Measurements from ENCODE around the gene DCUN1D2.

DNA sequence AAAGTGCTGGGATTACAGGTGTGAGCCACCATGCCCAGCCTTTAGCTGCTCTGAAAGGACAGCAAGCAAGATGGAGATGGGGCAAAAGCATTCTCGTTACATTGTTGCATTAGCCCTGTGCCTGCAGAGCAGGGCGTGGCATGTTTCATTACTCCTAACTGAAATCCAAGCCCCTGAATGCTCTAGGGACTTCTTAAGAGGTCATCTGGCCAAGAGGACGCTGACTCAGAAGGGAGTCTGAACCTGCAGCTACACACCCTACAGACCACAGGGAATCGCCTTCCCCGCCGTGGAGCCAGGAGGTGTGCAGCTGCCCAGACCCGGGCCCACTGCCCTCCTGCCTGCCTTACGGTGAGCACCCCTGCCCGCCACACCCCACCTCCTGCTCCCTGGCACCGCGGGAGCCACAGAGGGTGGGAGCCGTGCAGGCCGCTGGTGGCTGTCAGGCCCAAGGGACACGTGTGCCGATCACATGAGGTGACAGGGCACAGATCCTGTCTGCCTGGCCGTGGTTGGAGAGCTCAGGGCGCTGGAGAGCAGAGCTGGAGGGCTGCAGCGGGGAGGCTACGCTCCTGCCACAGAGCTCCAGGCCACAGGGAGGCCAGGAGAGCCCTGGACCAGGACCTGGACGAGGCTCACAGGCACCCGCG lies 64.4 kb downstream of the DCUN1D2 start:
- TF ChIP-seq, protein P1, sequence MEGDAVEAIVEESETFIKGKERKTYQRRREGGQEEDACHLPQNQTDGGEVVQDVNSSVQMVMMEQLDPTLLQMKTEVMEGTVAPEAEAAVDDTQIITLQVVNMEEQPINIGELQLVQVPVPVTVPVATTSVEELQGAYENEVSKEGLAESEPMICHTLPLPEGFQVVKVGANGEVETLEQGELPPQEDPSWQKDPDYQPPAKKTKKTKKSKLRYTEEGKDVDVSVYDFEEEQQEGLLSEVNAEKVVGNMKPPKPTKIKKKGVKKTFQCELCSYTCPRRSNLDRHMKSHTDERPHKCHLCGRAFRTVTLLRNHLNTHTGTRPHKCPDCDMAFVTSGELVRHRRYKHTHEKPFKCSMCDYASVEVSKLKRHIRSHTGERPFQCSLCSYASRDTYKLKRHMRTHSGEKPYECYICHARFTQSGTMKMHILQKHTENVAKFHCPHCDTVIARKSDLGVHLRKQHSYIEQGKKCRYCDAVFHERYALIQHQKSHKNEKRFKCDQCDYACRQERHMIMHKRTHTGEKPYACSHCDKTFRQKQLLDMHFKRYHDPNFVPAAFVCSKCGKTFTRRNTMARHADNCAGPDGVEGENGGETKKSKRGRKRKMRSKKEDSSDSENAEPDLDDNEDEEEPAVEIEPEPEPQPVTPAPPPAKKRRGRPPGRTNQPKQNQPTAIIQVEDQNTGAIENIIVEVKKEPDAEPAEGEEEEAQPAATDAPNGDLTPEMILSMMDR (IDR thresholded peaks at IDR 0.05): no peak
- TF ChIP-seq POLR2A (IDR thresholded peaks at IDR 0.05): no peak

Measured in right lobe of liver (tissue), 4 donors.